GM12874 (cell line): ENCODE data around the gene IL1B.

Experiments used
- TF ChIP-seq, protein P1 (sequence below): IDR thresholded peaks from 2 replicates; pipeline ENCODE4 v1.5.1; 2011; ENCODE audit warnings: low read depth, mild to moderate bottlenecking, control low read depth, low read length, moderate library complexity; ENCODE audit not compliant: insufficient read depth

The IL1B gene

DNA sequence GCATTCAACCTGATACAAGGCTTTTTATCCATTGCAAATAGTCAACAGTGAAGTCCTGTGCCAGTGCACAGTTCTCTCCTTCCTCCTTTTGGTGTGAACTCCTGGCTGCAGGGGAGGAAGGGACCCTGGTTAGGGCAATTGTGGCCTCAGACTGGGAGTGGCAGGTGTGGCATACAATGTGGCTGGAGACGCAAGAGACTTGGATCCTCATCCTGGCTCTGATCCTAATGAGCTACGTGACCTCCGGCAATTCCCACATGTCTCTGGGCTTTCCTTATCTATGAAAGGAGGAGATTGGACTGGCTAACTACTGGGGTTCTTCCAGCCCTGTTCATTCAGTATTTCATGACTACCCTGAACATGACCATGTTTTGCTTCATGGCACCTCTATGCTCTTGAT is 41.7 kb downstream of the IL1B start:
- TF ChIP-seq, protein P1, sequence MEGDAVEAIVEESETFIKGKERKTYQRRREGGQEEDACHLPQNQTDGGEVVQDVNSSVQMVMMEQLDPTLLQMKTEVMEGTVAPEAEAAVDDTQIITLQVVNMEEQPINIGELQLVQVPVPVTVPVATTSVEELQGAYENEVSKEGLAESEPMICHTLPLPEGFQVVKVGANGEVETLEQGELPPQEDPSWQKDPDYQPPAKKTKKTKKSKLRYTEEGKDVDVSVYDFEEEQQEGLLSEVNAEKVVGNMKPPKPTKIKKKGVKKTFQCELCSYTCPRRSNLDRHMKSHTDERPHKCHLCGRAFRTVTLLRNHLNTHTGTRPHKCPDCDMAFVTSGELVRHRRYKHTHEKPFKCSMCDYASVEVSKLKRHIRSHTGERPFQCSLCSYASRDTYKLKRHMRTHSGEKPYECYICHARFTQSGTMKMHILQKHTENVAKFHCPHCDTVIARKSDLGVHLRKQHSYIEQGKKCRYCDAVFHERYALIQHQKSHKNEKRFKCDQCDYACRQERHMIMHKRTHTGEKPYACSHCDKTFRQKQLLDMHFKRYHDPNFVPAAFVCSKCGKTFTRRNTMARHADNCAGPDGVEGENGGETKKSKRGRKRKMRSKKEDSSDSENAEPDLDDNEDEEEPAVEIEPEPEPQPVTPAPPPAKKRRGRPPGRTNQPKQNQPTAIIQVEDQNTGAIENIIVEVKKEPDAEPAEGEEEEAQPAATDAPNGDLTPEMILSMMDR: no peak

DNA sequence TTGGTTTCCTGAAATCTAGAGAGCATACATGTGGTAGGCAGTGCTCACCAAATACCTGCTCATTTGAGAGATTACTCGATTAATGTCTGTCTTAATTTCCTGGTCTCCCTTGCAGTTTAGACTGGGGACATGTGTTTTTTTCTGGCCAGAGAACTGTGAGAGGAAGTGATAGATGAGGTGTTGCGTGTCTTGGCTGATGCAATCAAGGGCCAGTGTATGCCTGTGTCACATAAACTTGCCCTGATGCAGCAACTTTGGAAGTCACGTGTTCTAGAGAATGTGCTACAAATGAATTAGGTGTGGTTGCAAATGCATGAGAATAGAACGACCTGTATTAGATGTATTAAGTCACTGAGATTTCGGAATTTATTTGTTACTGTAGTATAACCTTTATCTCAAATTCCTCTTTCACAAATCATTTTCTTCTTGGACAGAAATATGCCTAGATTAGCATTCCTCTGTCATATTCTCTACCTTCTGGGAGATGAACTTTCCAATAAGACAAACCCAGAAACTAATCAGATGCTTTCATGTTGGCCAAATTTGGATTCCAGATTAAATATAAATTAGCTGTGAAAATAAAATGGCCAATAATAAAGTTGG is 42.3 kb downstream of the IL1B start:
- TF ChIP-seq, protein P1: no peak

DNA sequence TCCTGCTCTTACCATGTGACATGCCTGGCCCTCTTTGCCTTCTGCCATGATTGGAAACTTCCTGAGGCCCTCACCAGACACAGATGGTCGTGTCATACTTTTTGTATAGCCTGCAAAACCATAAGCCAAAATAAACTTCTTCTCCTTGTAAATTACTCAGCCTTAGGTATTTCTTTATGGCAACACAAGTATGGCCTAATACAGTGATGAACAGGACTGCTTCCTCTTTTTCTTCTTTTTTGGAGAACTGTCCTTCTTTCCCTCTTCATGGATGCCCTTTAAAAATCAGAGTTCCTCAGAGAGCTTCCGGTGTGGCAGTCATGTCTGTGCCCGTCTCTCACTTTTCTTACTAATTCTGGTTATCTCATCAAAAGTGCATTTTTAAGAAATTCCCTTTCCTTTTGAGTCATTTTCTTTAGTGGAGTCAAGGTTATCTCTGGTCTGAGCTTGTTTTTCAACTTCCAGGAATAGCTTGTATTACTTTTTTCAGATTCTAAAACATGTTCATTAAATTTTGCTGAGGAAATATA is 43.1 kb downstream of the IL1B start:
- TF ChIP-seq, protein P1: no peak

DNA sequence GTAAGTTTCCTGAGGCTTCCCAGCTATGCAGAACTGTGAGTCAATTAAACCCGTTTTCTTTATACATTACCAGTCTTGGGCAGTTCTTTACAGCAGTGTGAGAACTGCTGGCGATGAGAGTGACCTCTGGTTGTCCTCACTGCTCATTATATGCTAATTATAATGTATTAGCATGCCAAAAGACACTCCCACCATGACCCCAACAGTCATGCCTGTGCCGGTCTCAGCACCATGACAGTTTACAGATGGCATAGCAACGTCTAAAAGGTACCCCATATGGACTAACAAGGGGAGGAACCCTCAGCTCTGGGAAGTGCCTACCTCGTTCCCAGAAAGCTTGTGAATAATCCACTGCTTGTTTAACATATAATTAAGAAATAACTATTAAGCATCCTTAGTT is 44.2 kb downstream of the IL1B start:
- TF ChIP-seq, protein P1: no peak

DNA sequence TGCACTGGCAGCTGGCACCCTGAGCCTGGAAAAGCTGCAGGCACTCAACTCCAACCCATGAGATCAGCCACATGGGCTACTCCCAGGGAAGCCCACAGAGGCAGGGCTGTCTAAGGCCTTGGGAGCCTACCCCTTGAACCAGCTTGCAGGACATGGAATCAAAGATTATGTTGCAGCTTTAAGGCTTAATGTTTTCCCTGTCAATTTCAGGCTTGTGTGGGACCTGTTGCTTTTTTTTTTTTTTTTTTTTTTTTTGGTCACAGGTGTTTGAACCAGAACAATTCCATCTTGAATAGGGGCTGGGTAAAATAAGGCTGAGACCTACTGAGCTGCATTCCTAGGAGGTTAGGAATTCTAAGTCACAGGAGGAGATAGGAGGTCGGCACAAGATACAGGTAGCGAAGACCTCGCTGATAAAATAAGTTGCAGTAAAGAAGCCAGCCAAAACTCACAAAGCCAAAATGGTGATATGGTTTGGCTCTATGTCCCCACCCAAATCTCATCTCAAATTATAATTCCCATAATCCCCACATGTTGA is 44.8 kb downstream of the IL1B start:
- TF ChIP-seq, protein P1: no peak

DNA sequence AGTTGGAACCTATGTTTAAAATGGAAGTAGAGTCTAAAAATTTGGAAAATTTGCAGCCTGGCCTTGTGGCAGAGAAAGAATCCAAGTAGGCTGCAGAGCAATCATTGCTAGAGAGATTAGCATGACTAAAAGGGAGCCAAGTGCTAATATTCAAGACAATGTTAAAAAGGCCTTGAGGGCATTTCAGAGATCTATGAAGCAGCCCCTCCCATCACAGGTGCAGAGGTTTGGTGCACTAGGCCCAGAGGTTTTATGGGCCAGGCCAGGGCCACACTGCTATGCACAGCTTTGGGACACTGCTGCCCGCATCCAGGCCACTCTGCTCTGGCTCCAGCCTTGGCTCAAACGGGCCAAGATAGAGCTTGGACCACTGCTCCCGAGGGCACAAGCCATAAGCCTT is 45.6 kb downstream of the IL1B start:
- TF ChIP-seq, protein P1: no peak

DNA sequence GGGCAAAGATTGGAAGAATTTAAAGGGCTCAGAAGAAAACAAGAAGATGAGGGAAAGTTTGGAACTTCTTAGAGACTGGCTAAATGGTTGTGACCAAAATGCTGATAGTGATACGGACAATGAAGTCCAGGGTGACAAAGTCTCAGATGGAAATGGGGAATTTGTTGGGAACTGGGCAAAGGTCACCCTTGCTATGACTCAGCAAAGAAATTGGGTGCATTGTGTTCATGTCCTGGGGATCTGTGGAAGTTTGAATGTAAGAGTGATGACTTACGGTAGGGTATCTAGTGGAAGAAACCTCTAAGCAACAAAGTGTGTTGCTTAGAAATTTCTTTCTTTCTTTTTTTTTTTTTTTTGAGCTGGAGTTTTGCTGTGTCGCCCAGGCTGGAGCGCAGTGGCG is 46.3 kb downstream of the IL1B start:
- TF ChIP-seq, protein P1: no peak
